HepG2 (cell line): ENCODE results near the gene LSM12. TPM values are rescaled to one million over a fixed set of nuclear protein-coding genes. Genes with fewer than 3 reads are reported as not detected.

Experiments used
- MIXL1 ChIP-seq: IDR thresholded peaks from 2 replicates; pipeline ENCODE4 v1.6.1; 2016
- NBN ChIP-seq: fragments of 450-650 bp; conservative IDR thresholded peaks from 2 replicates; pipeline ENCODE4 v1.6.1; 2017
- PAXIP1 ChIP-seq: sonication (generic); formaldehyde crosslinking; conservative IDR thresholded peaks from 2 replicates; pipeline ENCODE4 v1.4.0; 2020; ENCODE audit warnings: mild to moderate bottlenecking, missing genetic modification reagents, moderate library complexity
- PLSCR1 ChIP-seq: sonication (generic); formaldehyde crosslinking; IDR thresholded peaks from 2 replicates; pipeline ENCODE4 v1.5.0; 2020; ENCODE audit warnings: missing genetic modification reagents, mild to moderate bottlenecking, borderline replicate concordance
- RFXAP ChIP-seq: sonication (generic); formaldehyde crosslinking; IDR thresholded peaks from 2 replicates; pipeline ENCODE4 v1.4.0; 2020; ENCODE audit warnings: missing genetic modification reagents, borderline replicate concordance
- RNF2 ChIP-seq: fragments of 450-650 bp; conservative IDR thresholded peaks from 2 replicates; pipeline ENCODE4 v1.6.1; 2016; ENCODE audit warnings: low read depth
- SRSF9 ChIP-seq: fragments of 200-400 bp; formaldehyde crosslinking; IDR thresholded peaks from 2 replicates; pipeline ENCODE4 v1.6.1; 2018; ENCODE audit warnings: borderline replicate concordance, mild to moderate bottlenecking, low read depth, low read length; ENCODE audit not compliant: insufficient read depth, poor library complexity, severe bottlenecking
- ZFP90 ChIP-seq: sonication (generic); formaldehyde crosslinking; IDR thresholded peaks from 2 replicates; pipeline ENCODE4 v1.8.0; 2022; ENCODE audit warnings: missing genetic modification reagents, mild to moderate bottlenecking, inconsistent platforms, borderline replicate concordance
- ZNF431 ChIP-seq: sonication (generic); formaldehyde crosslinking; IDR thresholded peaks from 2 replicates; pipeline ENCODE4 v1.9.0; 2022; ENCODE audit warnings: missing genetic modification reagents, low read depth, mild to moderate bottlenecking, borderline replicate concordance
- ZNF574 ChIP-seq: sonication (generic); formaldehyde crosslinking; IDR thresholded peaks from 2 replicates; pipeline ENCODE4 v1.4.0; 2020; ENCODE audit warnings: missing genetic modification reagents
- polyA plus RNA-seq, 8 experiments: library from polyadenylated mRNA; depleted of rRNA in 3 of 8; stranded (reverse) in 7 of 8; unstranded in 1 of 8; fragments of >200 nt; fragmentation: Illumina TruSeq in 4 of 8; extraction: Trizol in 4 of 8; gene quantifications; 2 replicates each; pipeline versions ENCODE4 v1.2.1 to v1.2.3, GENCODE V29; 2011 to 2016; ENCODE audit warnings: low read depth in 4 of 8, missing spikeins in 1 of 8, mixed read lengths in 1 of 8; ENCODE audit not compliant: insufficient read depth in 1 of 8
- total RNA-seq, 5 experiments: library from RNA; depleted of rRNA; stranded (reverse); fragments of >200 nt; fragmentation: Illumina TruSeq; extraction: Trizol; gene quantifications; 2 replicates each; pipeline ENCODE4 v1.2.3, GENCODE V29; 2016; ENCODE audit warnings: low read depth in 1 of 5
- TF ChIP-seq, protein P1 (sequence below): sonication (generic); formaldehyde crosslinking; IDR thresholded peaks from 2 replicates; pipeline ENCODE4 v1.4.0; 2020; ENCODE audit warnings: missing genetic modification reagents, mild to moderate bottlenecking, borderline replicate concordance
- TF ChIP-seq, protein P2 (sequence below), 2 experiments: IDR thresholded peaks; 2 replicates each; pipeline ENCODE4 v1.6.1; 2011 to 2012; ENCODE audit warnings: low read length in 2 of 2, borderline replicate concordance in 1 of 2, low read depth in 1 of 2, mild to moderate bottlenecking in 1 of 2, moderate library complexity in 1 of 2

Gene LSM12
- total and polyA plus RNA-seq, 2 of the 13 experiments (the other 11 are each of a cell fraction or from before 2014, with no cell fraction given), result 52.8 to 55.7 TPM

- no peak for TF ChIP-seq SRSF9
- TF ChIP-seq PLSCR1 (CRISPR knock-in tag), result no peak
- peak; percentile 73 for TF ChIP-seq PAXIP1 (CRISPR knock-in tag)
- TF ChIP-seq, protein P1, sequence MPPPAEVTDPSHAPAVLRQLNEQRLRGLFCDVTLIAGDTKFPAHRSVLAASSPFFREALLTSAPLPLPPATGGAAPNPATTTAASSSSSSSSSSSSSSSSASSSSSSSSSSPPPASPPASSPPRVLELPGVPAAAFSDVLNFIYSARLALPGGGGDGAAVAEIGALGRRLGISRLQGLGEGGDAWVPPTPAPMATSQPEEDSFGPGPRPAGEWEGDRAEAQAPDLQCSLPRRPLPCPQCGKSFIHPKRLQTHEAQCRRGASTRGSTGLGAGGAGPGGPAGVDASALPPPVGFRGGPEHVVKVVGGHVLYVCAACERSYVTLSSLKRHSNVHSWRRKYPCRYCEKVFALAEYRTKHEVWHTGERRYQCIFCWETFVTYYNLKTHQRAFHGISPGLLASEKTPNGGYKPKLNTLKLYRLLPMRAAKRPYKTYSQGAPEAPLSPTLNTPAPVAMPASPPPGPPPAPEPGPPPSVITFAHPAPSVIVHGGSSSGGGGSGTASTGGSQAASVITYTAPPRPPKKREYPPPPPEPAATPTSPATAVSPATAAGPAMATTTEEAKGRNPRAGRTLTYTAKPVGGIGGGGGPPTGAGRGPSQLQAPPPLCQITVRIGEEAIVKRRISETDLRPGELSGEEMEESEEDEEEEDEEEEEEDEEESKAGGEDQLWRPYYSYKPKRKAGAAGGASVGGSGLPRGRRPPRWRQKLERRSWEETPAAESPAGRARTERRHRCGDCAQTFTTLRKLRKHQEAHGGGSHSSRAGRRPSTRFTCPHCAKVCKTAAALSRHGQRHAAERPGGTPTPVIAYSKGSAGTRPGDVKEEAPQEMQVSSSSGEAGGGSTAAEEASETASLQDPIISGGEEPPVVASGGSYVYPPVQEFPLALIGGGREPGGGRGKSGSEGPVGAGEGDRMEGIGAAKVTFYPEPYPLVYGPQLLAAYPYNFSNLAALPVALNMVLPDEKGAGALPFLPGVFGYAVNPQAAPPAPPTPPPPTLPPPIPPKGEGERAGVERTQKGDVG (CRISPR knock-in tag), result peak; percentile 89
- peak; percentile 98 for TF ChIP-seq ZNF574
- TF ChIP-seq ZFP90 (CRISPR knock-in tag), result peak; percentile 86
- TF ChIP-seq, protein P2, sequence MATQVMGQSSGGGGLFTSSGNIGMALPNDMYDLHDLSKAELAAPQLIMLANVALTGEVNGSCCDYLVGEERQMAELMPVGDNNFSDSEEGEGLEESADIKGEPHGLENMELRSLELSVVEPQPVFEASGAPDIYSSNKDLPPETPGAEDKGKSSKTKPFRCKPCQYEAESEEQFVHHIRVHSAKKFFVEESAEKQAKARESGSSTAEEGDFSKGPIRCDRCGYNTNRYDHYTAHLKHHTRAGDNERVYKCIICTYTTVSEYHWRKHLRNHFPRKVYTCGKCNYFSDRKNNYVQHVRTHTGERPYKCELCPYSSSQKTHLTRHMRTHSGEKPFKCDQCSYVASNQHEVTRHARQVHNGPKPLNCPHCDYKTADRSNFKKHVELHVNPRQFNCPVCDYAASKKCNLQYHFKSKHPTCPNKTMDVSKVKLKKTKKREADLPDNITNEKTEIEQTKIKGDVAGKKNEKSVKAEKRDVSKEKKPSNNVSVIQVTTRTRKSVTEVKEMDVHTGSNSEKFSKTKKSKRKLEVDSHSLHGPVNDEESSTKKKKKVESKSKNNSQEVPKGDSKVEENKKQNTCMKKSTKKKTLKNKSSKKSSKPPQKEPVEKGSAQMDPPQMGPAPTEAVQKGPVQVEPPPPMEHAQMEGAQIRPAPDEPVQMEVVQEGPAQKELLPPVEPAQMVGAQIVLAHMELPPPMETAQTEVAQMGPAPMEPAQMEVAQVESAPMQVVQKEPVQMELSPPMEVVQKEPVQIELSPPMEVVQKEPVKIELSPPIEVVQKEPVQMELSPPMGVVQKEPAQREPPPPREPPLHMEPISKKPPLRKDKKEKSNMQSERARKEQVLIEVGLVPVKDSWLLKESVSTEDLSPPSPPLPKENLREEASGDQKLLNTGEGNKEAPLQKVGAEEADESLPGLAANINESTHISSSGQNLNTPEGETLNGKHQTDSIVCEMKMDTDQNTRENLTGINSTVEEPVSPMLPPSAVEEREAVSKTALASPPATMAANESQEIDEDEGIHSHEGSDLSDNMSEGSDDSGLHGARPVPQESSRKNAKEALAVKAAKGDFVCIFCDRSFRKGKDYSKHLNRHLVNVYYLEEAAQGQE (IDR thresholded peaks at IDR 0.05; ENCODE audit: borderline replicate concordance in 1 of 2, low read depth in 1 of 2, low read length in 2 of 2), result peak in 1 of 2 experiments; percentile 72; a peak in 1 of 4 replicates
- TF ChIP-seq MIXL1 (CRISPR knock-in tag), result peak; percentile 88
- no peak for TF ChIP-seq NBN
- TF ChIP-seq RFXAP (CRISPR knock-in tag), result peak; percentile 92
- no peak; the same call in none of the 2 replicates for TF ChIP-seq RNF2
- TF ChIP-seq ZNF431, result peak; percentile 88; the same call in 1 of the 2 replicates
Observed at GRCh38 chr17:44014437-44015172, 51.9 kb downstream of the LSM12 start, which contains the start of gene TMEM101 (continued).
